Dedifferentiated amniotic fluid mesenchymal stem cell (primary cell): ENCODE data around the gene POLE2.
A peak's percentile ranks its signal among the peaks of the same experiment; 100 is the strongest.
"Not testable (repeated sequence)": the region's sequence is repeated elsewhere in the genome, so short reads cannot be mapped to it uniquely, and the experiment has no call there.

Experiments used
- DNase-seq: peaks from one replicate; pipeline ENCODE4 v3.0.0-alpha.2; 2016; ENCODE audit errors: extremely low spot score

POLE2 gene

GRCh38 chr14:49659526-49660455 lies 28.2 kb downstream of the POLE2 start:
- no peak for DNase-seq

DNA sequence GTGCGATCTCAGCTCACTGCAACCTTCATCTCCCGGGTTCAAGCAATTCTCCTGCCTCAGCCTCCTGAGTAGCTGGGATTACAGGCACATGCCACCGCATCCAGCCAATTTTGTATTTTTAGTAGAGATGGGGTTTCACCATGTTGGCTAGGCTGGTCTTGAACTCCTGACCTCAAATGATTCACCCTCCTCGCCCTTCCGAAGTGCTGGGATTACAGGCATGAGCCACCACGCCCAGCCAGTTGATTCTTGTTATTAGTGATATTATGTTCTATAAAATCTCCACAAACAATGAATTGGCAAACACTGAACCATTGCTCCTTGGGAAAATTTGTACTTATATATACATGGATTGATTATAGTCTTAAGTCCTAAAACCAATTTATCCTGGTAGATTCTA lies 30.5 kb downstream of the POLE2 start:
- not testable (repeated sequence) for DNase-seq

DNA sequence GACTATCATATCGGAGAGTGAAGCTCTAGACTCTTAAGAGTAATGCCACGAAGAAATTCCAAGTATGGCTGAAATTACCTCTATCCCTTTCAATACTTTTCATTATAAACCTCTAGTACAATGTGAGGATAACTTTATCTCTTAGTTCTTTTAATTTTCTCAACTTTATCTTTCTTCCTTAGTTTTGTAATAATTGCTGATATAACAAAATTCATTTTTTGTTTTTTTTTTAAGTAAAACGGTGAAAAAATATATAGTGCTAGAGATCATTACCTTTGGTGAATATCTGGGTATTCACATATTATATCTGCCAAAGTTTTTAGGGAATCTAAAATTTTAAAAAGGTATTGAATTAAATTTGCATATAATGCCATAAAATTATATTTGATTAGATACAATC lies 33.5 kb downstream of the POLE2 start:
- DNase-seq = no peak

DNA sequence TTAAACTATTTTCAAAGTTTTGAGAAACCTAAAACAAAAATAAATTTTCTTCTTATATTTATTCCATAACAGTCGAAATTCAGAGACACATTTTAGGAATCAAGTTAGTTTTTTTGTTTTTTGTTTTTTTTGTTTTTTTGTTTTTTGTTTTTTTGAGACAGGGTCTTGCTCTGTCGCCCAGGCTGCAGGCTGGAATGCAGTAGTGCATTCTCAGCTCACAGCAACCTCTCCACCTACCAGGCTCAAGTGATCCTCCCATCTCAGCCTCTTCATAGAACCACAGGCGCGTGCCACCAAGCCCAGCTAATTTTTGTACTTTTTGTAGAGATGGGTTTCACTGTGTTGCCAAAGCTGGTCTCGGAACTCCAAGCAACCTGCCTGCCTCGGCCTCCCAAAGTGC lies 34.5 kb downstream of the POLE2 start:
- no peak for DNase-seq

GRCh38 chr14:49642163-49642562 lies 45.9 kb downstream of the POLE2 start:
- no peak for DNase-seq

DNA sequence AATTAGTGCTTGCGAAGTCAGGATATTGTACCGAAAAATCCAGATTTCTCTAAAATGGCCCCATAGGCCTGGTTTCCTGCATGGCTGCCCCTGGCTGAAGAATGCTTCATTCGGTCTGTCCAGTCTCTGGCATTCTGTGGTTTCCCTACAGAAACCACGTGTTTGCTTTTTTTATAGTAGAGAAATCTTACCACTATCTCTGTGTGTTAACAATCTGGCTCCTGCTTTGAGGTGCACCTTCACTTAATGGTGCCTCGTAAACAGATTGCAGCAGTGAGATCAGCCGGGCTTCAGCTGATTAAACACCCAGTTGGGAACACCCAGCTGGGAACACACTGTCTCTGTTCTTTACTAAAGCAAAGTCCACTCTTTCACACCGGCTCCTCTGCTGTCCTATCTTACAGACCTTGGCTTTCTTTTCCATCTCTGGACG lies 46.3 kb downstream of the POLE2 start:
- DNase-seq = no peak

DNA sequence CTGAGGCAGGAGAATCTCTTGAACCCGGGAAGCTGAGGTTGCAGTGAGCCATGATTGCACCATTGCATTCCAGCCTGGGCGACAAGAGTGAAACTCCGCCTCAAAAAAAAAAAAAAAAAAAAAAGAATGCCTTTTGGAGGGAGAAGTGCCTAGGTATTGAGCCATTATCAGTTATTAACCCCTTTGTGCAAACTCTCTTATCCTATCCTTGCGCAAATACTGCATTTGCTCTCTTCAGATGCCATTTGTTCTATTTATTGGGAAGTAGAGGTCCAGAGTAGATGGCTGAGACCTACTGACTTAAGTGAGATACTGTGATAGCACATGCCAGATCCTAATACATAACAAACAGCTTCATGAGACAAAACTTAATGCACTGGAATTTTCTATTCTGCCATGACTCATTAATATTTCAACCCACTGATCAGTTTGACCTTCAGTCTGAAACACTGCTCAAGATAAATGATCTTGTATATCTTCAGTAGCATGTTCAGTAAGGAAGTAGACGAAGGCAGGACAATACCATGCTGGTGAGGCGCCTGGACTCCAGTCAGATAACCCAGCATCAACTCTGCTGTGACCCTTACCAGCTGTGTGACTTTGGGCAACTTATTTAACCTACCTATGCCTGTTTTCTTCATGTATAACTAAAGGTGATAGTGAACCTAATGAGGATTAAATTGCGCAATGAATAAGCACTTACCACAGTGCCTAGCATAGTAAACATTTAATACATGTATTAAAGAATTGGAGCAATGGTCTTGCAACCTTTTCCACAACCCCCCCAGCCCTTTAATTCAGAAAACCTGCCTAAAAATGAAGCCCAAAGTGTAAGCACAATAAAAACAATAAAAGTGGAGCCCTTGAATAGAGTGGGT lies 47.2 kb downstream of the POLE2 start:
- DNase-seq = no peak

- no peak for DNase-seq
Measured at GRCh38 chr14:49637534-49638078, 50.4 kb downstream of the POLE2 start.

DNA sequence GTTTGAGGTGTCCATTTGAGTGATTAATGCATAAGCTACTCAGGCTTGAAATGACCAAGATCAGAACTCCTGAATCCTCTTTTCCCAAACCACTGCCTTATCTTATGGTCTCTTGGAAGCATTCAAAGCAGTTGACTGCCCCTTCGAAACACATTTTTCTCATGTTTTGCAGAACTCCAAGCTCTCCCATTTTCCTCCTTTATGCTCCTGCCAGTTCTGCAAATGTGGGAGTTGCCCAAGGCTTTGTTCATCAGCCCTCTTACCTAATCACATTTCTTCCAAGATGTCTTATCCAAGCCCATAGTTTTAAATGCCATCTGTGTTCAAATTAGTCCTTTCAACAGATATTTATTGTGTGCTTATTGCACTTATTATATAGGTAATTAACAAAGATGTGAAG lies 51.1 kb downstream of the POLE2 start:
- no peak for DNase-seq

- peak; percentile 59 for DNase-seq
Measured at GRCh38 chr14:49634547-49635334, 53.3 kb downstream of the POLE2 start, which contains the start of gene DNAAF2. TSS of gene DNAAF2 (minus strand) at chr14:49635244. CDS start at chr14:49635149, 95 bp downstream.

GRCh38 chr14:49633640-49634546 lies 54.1 kb downstream of the POLE2 start:
- DNase-seq = peak; percentile 92

DNA sequence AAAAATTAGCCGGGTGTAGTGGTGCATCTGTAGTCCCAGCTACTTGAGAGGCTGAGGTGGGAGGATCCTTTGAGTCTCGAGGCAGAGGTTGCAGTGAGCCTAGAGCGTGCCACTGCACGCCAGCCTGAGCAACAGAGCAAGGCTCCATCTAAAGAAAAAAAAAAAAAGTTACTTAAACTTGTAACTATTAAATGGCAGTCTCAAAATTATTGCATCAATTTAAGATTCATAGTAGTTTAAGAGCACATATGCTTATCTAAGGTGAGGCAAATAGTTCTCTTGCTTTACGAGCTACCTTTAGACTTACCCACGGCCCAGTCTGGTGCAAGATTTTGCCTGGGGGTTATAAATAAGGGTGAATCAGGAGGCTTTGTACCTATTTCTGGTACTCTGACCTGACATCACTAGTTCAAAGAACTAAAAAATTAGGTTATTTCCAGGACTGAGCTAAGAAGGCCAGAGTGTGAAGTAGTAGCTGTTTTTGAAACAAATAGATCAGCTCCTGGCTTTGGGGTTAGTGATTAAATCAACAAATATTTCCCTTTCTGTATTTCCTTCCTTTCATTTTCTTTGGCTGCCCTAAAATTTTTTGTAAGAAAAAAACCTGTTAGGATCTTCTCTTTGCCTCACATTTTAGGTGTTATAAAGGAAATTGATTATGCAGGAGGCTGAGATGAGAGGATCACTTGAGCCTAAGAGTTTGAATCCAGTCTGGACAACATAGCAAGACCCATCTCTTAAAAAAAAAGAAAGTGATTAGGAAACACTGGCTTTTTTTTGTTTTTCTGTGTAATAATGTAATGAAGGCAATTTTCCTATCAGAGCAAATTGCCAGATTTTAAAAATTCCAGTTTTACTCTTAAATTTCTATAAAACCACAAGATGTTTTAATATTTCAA lies 63.8 kb downstream of the POLE2 start:
- DNase-seq = no peak

DNA sequence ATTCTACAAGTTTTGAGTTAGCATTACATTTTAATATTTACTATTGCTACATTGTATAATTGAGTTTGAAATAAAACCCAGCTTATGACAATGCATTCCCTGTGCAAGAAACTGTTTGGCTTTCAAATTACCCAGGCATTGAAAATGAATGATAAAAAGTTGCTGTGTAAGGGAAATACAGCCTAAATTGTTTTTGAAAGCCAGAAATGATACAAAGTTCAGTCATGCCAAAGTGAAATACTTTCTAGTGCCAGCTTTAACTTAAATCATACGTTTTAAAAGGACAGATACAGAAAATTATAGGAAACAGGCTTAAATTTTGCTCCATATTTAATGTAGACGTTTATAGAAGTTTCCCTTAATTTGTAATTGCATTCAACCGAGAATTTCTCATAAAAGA lies 64.6 kb downstream of the POLE2 start:
- no peak for DNase-seq

DNA sequence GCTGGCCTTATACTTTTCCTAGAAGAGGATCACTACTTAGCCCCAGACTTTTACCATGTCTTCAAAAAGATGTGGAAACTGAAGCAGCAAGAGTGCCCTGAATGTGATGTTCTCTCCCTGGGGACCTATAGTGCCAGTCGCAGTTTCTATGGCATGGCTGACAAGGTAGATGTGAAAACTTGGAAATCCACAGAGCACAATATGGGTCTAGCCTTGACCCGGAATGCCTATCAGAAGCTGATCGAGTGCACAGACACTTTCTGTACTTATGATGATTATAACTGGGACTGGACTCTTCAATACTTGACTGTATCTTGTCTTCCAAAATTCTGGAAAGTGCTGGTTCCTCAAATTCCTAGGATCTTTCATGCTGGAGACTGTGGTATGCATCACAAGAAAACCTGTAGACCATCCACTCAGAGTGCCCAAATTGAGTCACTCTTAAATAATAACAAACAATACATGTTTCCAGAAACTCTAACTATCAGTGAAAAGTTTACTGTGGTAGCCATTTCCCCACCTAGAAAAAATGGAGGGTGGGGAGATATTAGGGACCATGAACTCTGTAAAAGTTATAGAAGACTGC lies 65.9 kb downstream of the POLE2 start:
- no peak for DNase-seq

DNA sequence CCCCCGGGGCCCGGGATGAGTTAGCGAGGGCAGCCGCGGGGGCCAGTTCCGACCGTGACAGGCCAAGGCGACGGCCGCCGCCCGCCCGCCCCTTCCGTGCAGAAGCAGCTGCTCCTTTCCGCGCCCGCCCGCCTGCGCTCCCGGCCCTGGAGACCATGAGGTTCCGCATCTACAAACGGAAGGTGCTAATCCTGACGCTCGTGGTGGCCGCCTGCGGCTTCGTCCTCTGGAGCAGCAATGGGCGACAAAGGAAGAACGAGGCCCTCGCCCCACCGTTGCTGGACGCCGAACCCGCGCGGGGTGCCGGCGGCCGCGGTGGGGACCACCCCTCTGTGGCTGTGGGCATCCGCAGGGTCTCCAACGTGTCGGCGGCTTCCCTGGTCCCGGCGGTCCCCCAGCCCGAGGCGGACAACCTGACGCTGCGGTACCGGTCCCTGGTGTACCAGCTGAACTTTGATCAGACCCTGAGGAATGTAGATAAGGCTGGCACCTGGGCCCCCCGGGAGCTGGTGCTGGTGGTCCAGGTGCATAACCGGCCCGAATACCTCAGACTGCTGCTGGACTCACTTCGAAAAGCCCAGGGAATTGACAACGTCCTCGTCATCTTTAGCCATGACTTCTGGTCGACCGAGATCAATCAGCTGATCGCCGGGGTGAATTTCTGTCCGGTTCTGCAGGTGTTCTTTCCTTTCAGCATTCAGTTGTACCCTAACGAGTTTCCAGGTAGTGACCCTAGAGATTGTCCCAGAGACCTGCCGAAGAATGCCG lies 66.7 kb downstream of the POLE2 start:
- no peak for DNase-seq

DNA sequence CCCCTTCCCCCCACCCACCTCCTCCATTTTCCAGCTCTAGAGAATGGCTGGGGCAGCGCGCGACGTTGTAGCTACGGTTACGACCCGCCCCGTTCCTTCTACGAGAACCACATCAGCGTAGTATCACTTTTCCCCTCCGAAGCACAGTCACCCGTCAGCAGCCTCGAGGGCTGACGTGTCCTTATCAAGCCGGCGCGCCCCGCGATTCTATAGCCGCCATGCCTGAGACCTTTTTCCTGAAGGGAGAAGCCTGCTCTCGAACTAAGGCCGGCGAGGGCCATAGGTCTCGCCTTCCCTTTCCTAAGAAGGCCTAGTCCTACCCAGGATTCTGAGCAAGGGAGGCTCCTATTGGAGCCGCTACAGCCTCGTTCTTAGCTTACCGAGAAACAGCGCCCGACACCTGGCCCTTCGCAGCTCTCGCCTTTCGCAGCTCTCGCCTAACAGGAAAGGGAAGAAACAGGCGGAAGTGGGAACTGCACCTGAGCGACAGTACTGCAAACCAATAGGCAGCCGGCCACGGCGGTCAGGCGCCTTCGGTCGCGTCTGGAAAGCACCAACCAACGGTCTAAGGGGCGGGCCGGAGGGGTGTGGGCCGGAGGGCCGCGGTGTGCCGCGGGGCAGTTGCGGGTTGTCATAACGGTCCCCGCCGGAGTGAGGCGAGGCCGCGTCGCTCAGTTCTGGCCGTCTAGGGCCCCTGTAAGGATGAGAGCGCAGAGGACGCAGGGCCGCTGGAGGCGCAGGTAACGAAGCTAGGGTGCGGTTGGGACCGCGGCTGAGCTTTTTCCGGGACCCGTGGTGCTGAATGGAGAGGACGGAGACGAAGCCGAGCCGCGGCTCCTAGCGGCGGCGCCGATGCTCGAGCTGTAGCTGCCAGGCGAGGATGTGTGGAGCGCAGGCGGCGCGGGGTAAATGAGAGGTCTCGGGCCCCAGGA lies 67.6 kb downstream of the POLE2 start, which contains the start of the genes MGAT2 and RPL36AL:
Gene MGAT2, plus strand, starts transcription at position 618 of the 932 bp plus-strand sequence. CDS start 470 bp downstream, outside the sequence.
Gene RPL36AL, minus strand, starts transcription at position 445 of the 932 bp plus-strand sequence. CDS start 1,522 bp downstream, outside the sequence.
- DNase-seq = peak; percentile 99

GRCh38 chr14:49619730-49620129 lies 68.3 kb downstream of the POLE2 start:
- no peak for DNase-seq
